Testis (tissue), 3 donors: ENCODE data around the gene KRTAP10-8. TPM values are rescaled to one million over a fixed set of nuclear protein-coding genes. Genes with fewer than 3 reads are reported as not detected.
"Not testable (repeated sequence)": the region's sequence is repeated elsewhere in the genome, so short reads cannot be mapped to it uniquely, and the experiment has no call there.

Experiments used
- DNase-seq: peaks from one replicate; pipeline ENCODE4 v3.0.0-alpha.2; 2019
- H3K27ac ChIP-seq, 2 donors: fragments of 200-600 bp; sonication (generic); one replicate each; pipeline ENCODE4 v1.5.1; 2019
- H3K27me3 ChIP-seq: fragments of 200-600 bp; sonication (generic); one replicate; pipeline ENCODE4 v1.5.1; 2019
- H3K36me3 ChIP-seq: fragments of 200-600 bp; sonication (generic); one replicate; pipeline ENCODE4 v1.5.1; 2017; ENCODE audit warnings: low read depth; ENCODE audit errors: missing control alignments
- H3K4me1 ChIP-seq: fragments of 200-600 bp; sonication (generic); one replicate; pipeline ENCODE4 v1.5.1; 2019
- H3K4me3 ChIP-seq, 2 donors: fragments of 200-600 bp; sonication (generic); one replicate each; pipeline ENCODE4 v1.5.1; 2017 to 2019
- H3K9me3 ChIP-seq: fragments of 200-600 bp; sonication (generic); one replicate; pipeline ENCODE4 v1.5.1; 2017
- CTCF ChIP-seq, 3 experiments: fragments of 450-650 bp in 2 of 3; fragments of 200-600 bp in 1 of 3; sonication (generic) in 1 of 3; IDR thresholded peaks; one replicate each; pipeline ENCODE4 v1.5.1; 2016 to 2019; ENCODE audit warnings: antibody characterized with exemption in 3 of 3, mild to moderate bottlenecking in 2 of 3, moderate library complexity in 1 of 3
- POLR2A ChIP-seq: fragments of 450-650 bp; IDR thresholded peaks from one replicate; pipeline ENCODE4 v1.6.1; 2017; ENCODE audit warnings: antibody characterized with exemption, mild to moderate bottlenecking, moderate library complexity
- WGBS, 2 donors: methylation state at CpG; one replicate each; pipeline ENCODE4 v1.1.5; 2018; 5-methylcytosine and 5-hydroxymethylcytosine counted together
- intact Hi-C: fragments of 100-400 bp; cut with DNase I; formaldehyde crosslinking; loops from one replicate; pipeline ENCODE4 v1.15.1; 2023; ENCODE audit warnings: low total_unique reads
- polyA plus RNA-seq: library from polyadenylated mRNA; stranded (reverse); fragments of 350-450 nt; fragmentation: Illumina TruSeq; extraction: RNeasy Lipid Tissue Mini Kit (QIAGEN cat#74804); gene quantifications from one replicate; pipeline ENCODE4 v1.2.3, GENCODE V29; 2014; ENCODE audit warnings: low read depth, low replicate concordance; ENCODE audit not compliant: insufficient read depth
- total RNA-seq, 2 donors: library from RNA; depleted of rRNA; stranded (reverse); fragments of >200 nt; gene quantifications; one replicate each; pipeline ENCODE4 v1.2.3, GENCODE V29; 2016

KRTAP10-8 gene
- total and polyA plus RNA-seq, 3 donors from 2014 or later, result not detected

- intact Hi-C loops, result no loop called here
- Histone ChIP-seq H3K4me1 (no peaks in the 10 kb centered on the region), H3K27me3 (no peaks in the 10 kb centered on the region), H3K36me3 (no peaks in the 10 kb centered on the region), H3K27ac (no peak overlapping the region), H3K4me3 (no peak overlapping the region), H3K9me3 (no peaks in the 10 kb centered on the region)
- WGBS, 2 donors, result 71 to 83% methylated on average over 4 of the region's 4 CpGs
- TF ChIP-seq CTCF (IDR thresholded peaks at IDR 0.05) (no peak), POLR2A (no peak)
- no peak for DNase-seq
Measured at GRCh38 chr21:44571296-44571695, 40.6 kb upstream of the KRTAP10-8 start.

GRCh38 chr21:44571844-44572782, 39.8 kb upstream of the KRTAP10-8 start:
- H3K9me3 ChIP-seq, result no peaks in the 10 kb centered on the region
- DNase-seq, result no peak
- H3K36me3 ChIP-seq, result no peaks in the 10 kb centered on the region
- H3K4me1 ChIP-seq, result no peaks in the 10 kb centered on the region
- intact Hi-C loops, result no loop called here
- H3K4me3 ChIP-seq, result no peak overlapping the region
- no peak overlapping the region for H3K27ac ChIP-seq
- H3K27me3 ChIP-seq, result no peaks in the 10 kb centered on the region
- WGBS, 2 donors, result 89 to 91% methylated on average over 24 to 40 of the region's 40 CpGs
- TF ChIP-seq CTCF (IDR thresholded peaks at IDR 0.05), result no peak
- no peak for TF ChIP-seq POLR2A

DNA sequence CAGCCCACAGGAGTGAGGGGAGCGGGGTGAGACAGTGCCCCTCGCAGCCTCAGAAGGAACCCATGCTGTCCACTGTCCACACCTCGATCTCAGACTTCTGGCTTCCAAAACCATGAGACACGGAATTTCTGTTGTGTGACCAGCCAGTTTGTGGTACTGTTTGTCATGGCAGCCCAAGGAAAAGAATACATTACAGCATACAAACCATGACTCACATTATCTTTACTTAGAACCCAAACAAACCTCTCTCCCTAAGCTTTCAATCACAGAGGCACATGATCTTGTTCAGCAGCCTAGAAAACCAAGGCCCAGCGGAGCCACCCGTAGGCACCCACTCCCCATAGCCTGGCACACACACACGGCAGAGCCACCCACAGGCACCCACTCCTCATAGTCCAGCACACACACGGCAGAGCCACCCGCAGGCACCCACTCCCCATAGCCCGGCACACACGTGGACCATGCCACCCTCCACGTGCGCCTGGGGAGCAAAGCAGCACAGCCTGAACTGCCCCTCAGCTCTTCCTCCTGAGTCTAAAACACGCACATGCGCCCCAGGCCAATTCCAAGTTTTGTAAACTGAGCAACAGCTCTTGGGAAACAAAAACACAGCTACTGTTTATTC, 38.8 kb upstream of the KRTAP10-8 start:
- Histone ChIP-seq H3K36me3 (no peaks in the 10 kb centered on the region), H3K9me3 (no peaks in the 10 kb centered on the region), H3K4me1 (no peaks in the 10 kb centered on the region), H3K27ac (no peak overlapping the region), H3K27me3 (no peaks in the 10 kb centered on the region), H3K4me3 (no peak overlapping the region)
- TF ChIP-seq POLR2A (no peak), CTCF (IDR thresholded peaks at IDR 0.05) (no peak)
- DNase-seq, result no peak
- intact Hi-C loops, result no loop called here
- 85% methylated on average over 11 to 15 of the region's 15 CpGs for WGBS, 2 donors

DNA sequence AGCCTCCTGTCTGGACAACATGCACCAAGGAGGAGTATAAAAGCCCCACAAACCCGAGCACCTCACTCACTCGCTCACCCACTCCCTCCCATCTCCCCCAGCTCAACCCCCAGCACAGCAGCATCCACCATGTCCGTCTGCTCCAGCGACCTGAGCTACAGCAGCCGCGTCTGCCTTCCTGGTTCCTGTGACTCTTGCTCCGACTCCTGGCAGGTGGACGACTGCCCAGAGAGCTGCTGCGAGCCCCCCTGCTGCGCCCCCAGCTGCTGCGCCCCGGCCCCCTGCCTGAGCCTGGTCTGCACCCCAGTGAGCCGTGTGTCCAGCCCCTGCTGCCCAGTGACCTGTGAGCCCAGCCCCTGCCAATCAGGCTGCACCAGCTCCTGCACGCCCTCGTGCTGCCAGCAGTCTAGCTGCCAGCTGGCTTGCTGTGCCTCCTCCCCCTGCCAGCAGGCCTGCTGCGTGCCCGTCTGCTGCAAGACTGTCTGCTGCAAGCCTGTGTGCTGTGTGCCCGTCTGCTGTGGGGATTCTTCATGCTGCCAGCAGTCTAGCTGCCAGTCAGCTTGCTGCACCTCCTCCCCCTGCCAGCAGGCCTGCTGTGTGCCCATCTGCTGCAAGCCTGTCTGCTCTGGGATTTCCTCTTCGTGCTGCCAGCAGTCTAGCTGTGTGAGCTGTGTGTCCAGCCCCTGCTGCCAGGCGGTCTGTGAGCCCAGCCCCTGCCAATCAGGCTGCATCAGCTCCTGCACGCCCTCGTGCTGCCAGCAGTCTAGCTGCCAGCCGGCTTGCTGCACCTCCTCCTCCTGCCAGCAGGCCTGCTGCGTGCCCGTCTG, 38.0 kb upstream of the KRTAP10-8 start, which contains the start of gene KRTAP10-4:
KRTAP10-4 (plus strand) TSS at position 100 of the 827 bp plus-strand sequence; CDS start at position 130, 30 bp downstream.
- not testable (repeated sequence) for H3K27me3 ChIP-seq, DNase-seq, H3K9me3 ChIP-seq

More for the DNA sequence above, 38.0 kb upstream of the KRTAP10-8 start, which contains the start of gene KRTAP10-4:
- H3K4me1 ChIP-seq, intact Hi-C loops, H3K27ac ChIP-seq, H3K36me3 ChIP-seq, H3K4me3 ChIP-seq: not testable (repeated sequence)
- 60 to 74% methylated on average over 3 to 20 of the region's 25 CpGs for WGBS, 2 donors
